B cell (primary cell): Measurements from ENCODE around the gene IGF1R. TPM values are rescaled to one million over a fixed set of nuclear protein-coding genes. Genes with fewer than 3 reads are reported as not detected.

Source experiments
- ATAC-seq: fragments of 200-7000 bp; cut with Tn5 transposase; one replicate; pipeline ENCODE4 v1.10.0; 2021; ENCODE audit warnings: low read depth, mild to moderate bottlenecking, moderate number of reproducible peaks, moderate library complexity
- CTCF ChIA-PET: fragments of 350-600 bp; sonication (Branson Sonifier 250); formaldehyde crosslinking; loops from one replicate; lab custom pipeline; 2021; ENCODE audit warnings: antibody characterized with exemption, inconsistent platforms; lab: Charles Lee
- POLR2A ChIA-PET: fragments of 350-600 bp; sonication (Branson Sonifier 250); formaldehyde crosslinking; loops from one replicate; lab custom pipeline; 2021; ENCODE audit warnings: antibody characterized with exemption; lab: Charles Lee
- DNase-seq: peaks from one replicate; pipeline ENCODE4 v3.0.0; 2013
- H2AFZ ChIP-seq: 2 replicates; pipeline ENCODE4 v1.6.1; 2012; ENCODE audit warnings: mild to moderate bottlenecking, low read depth, low read length; ENCODE audit not compliant: insufficient read depth, poor library complexity, severe bottlenecking
- H3K27ac ChIP-seq, 2 donors: 1 replicate in 1 of 2; 2 replicates in 1 of 2; pipeline ENCODE4 v1.5.1; 2012 to 2013; ENCODE audit warnings: low read length in 2 of 2, mild to moderate bottlenecking in 2 of 2, moderate library complexity in 1 of 2
- H3K27me3 ChIP-seq, 4 experiments: fragments of 200-600 bp in 1 of 4; sonication (generic) in 1 of 4; replicated peaks in 1 of 4; 1 replicate in 2 of 4; 2 replicates in 2 of 4; pipeline versions ENCODE4 v1.6.1 to v1.7.0; 2013 to 2016; ENCODE audit warnings: low read length in 3 of 4, mild to moderate bottlenecking in 2 of 4, mixed read lengths in 1 of 4, moderate library complexity in 1 of 4; ENCODE audit not compliant: insufficient read depth in 4 of 4, control insufficient read depth in 3 of 4; ENCODE audit errors: control extremely low read depth in 1 of 4
- H3K36me3 ChIP-seq, 2 experiments: replicated peaks in 1 of 2; 1 replicate in 1 of 2; 2 replicates in 1 of 2; pipeline versions ENCODE4 v1.6.1 to v1.7.1; 2013; ENCODE audit warnings: low read length in 1 of 2; ENCODE audit not compliant: insufficient read depth in 2 of 2, control insufficient read depth in 1 of 2; ENCODE audit errors: control extremely low read depth in 1 of 2, extremely low read depth in 1 of 2
- H3K4me1 ChIP-seq, 2 donors: fragments of 200-600 bp in 1 of 2; sonication (generic) in 1 of 2; 1 replicate in 1 of 2; 2 replicates in 1 of 2; pipeline versions ENCODE4 v1.5.1 to v1.6.1; 2013 to 2017; ENCODE audit warnings: low read length in 2 of 2; ENCODE audit not compliant: control insufficient read depth in 2 of 2, insufficient read depth in 2 of 2
- H3K4me2 ChIP-seq: replicated peaks from 2 replicates; pipeline ENCODE3; 2012; ENCODE audit warnings: mild to moderate bottlenecking, low read depth, low read length; ENCODE audit not compliant: poor library complexity, severe bottlenecking
- H3K4me3 ChIP-seq, 5 experiments: fragments of 200-600 bp in 1 of 5; sonication (generic) in 1 of 5; 1 replicate in 3 of 5; 2 replicates in 2 of 5; pipeline versions ENCODE4 v1.5.1 to v1.7.0; 2011 to 2016; ENCODE audit warnings: low read length in 4 of 5, mild to moderate bottlenecking in 4 of 5, low read depth in 2 of 5, control low read depth in 1 of 5, moderate library complexity in 1 of 5; ENCODE audit not compliant: insufficient read depth in 1 of 5; ENCODE audit errors: control extremely low read depth in 1 of 5, extremely low read depth in 1 of 5
- H3K79me2 ChIP-seq: fragments of 200-600 bp; sonication (generic); one replicate; pipeline ENCODE4 v1.6.0; 2016; ENCODE audit warnings: low read length; ENCODE audit not compliant: control insufficient read depth, insufficient read depth
- H3K9ac ChIP-seq: fragments of 200-600 bp; sonication (generic); 2 replicates; pipeline ENCODE4 v1.6.1; 2017; ENCODE audit warnings: mild to moderate bottlenecking, low read length, moderate library complexity
- H3K9me3 ChIP-seq, 3 donors: one replicate each; pipeline versions ENCODE4 v1.6.1 to v1.7.1; 2013; ENCODE audit warnings: low read length in 2 of 3; ENCODE audit not compliant: control insufficient read depth in 2 of 3, insufficient read depth in 1 of 3; ENCODE audit errors: control extremely low read depth in 1 of 3
- H4K20me1 ChIP-seq: 2 replicates; pipeline ENCODE4 v1.6.0; 2012; ENCODE audit warnings: mild to moderate bottlenecking, low read length; ENCODE audit not compliant: insufficient read depth, control insufficient read depth, poor library complexity, severe bottlenecking
- H3K27ac Mint-ChIP-seq: one replicate; pipeline ENCODE4 v1.8.0; 2021; ENCODE audit warnings: mixed read lengths
- H3K27me3 Mint-ChIP-seq: one replicate; pipeline ENCODE4 v1.8.0; 2021; ENCODE audit warnings: mixed read lengths
- H3K4me1 Mint-ChIP-seq: one replicate; pipeline ENCODE4 v1.8.0; 2021; ENCODE audit warnings: mixed read lengths
- H3K4me3 Mint-ChIP-seq: one replicate; pipeline ENCODE4 v1.8.0; 2021; ENCODE audit warnings: mixed read lengths
- H3K9me3 Mint-ChIP-seq: one replicate; pipeline ENCODE4 v1.8.0; 2022; ENCODE audit warnings: mixed read lengths; ENCODE audit not compliant: insufficient read depth
- CTCF ChIP-seq: fragments of 200-600 bp; IDR thresholded peaks from one replicate; pipeline ENCODE4 v1.8.0; 2022; ENCODE audit warnings: antibody characterized with exemption, mild to moderate bottlenecking
- EZH2 ChIP-seq: IDR thresholded peaks from 2 replicates; pipeline ENCODE4 v1.6.1; 2012; ENCODE audit warnings: borderline replicate concordance, low read depth, mild to moderate bottlenecking, moderate library complexity, low read length; ENCODE audit not compliant: insufficient read depth, poor library complexity, severe bottlenecking
- WGBS: methylation state at CpG from one replicate; pipeline ENCODE4 v1.1.5; 2013; ENCODE audit warnings: missing lambda C conversion rate; ENCODE audit not compliant: insufficient coverage; 5-methylcytosine and 5-hydroxymethylcytosine counted together
- intact Hi-C: fragments of 100-400 bp; cut with micrococcal nuclease; formaldehyde crosslinking; loops from one replicate; pipeline ENCODE4 v1.10.0; 2022
- polyA plus RNA-seq: library from polyadenylated mRNA; depleted of rRNA; stranded (reverse); fragments of >200 nt; gene quantifications from 2 replicates; pipeline ENCODE4 v1.2.3, GENCODE V29; 2012
- total RNA-seq, 2 donors: library from RNA; stranded (reverse); fragments of 120-200 nt in 1 of 2; gene quantifications; 1 replicate in 1 of 2; 2 replicates in 1 of 2; pipeline versions ENCODE4 v1.2.3 to v1.2.4, GENCODE V29; 2013 to 2022

Gene IGF1R
- total and polyA plus RNA-seq, 2 donors (not counting 1 experiment from before 2014, with no cell fraction given) = 5.4 to 23.1 TPM

- H3K4me3 ChIP-seq = no peak overlapping the region
- Mint-ChIP-seq H3K9me3 (no peaks in the 10 kb centered on the region), H3K4me3 (no peak overlapping the region), H3K4me1 (peaks cover 4% of the 10 kb centered on the region), H3K27me3 (no peaks in the 10 kb centered on the region), H3K27ac (no peak overlapping the region)
- DNase-seq (no peak), ATAC-seq (no peak)
- ChIA-PET POLR2A (no interaction called here), CTCF (interaction anchor here (0.6 kb wide), 1 partner anchor 1106 kb away, joined by 4 read pairs; no protein-coding TSS in a partner anchor)
- H2AFZ ChIP-seq = no peak overlapping the region
- no peaks in the 10 kb centered on the region for H3K4me1 ChIP-seq
- H3K9me3 ChIP-seq = no peaks in the 10 kb centered on the region
- H4K20me1 ChIP-seq = peaks cover 6% of the 10 kb centered on the region
- no peak overlapping the region for H3K4me2 ChIP-seq
- no peak overlapping the region for H3K27ac ChIP-seq
- no peaks in the 10 kb centered on the region for H3K36me3 ChIP-seq
- H3K79me2 ChIP-seq = peaks cover 8% of the 10 kb centered on the region
- H3K27me3 ChIP-seq = no peaks in the 10 kb centered on the region
- intact Hi-C loops = no loop called here
- 89% methylated on average over 4 of the region's 7 CpGs for WGBS
- H3K9ac ChIP-seq = no peak overlapping the region
- no peak for TF ChIP-seq EZH2
- no peak for TF ChIP-seq CTCF
These were observed 30.1 kb downstream of the IGF1R start for GRCh38 chr15:98678484-98678883.

- TF ChIP-seq CTCF (no peak), EZH2 (no peak)
- no peaks in the 10 kb centered on the region for H3K9me3 ChIP-seq
- Mint-ChIP-seq H3K27me3 (no peaks in the 10 kb centered on the region), H3K4me3 (no peak overlapping the region), H3K9me3 (no peaks in the 10 kb centered on the region), H3K4me1 (peaks cover 4% of the 10 kb centered on the region), H3K27ac (no peak overlapping the region)
- H3K4me3 ChIP-seq = no peak overlapping the region
- peaks cover 8% of the 10 kb centered on the region for H3K79me2 ChIP-seq
- no peak overlapping the region for H3K27ac ChIP-seq
- no peak overlapping the region for H3K4me2 ChIP-seq
- no peaks in the 10 kb centered on the region for H3K27me3 ChIP-seq
- ATAC-seq (no peak), DNase-seq (no peak)
- H3K9ac ChIP-seq = no peak overlapping the region
- WGBS = 93% methylated on average over 6 of the region's 7 CpGs
- no peaks in the 10 kb centered on the region for H3K4me1 ChIP-seq
- H3K36me3 ChIP-seq = no peaks in the 10 kb centered on the region
- POLR2A ChIA-PET = no interaction called here
- intact Hi-C loops = no loop called here
- CTCF ChIA-PET = no interaction called here
- no peak overlapping the region for H2AFZ ChIP-seq
- H4K20me1 ChIP-seq = peaks cover 6% of the 10 kb centered on the region
These were observed 32.7 kb downstream of the IGF1R start for GRCh38 chr15:98681061-98681460.
